ENCODE results near the gene LMTK3.

Gene LMTK3

DNA sequence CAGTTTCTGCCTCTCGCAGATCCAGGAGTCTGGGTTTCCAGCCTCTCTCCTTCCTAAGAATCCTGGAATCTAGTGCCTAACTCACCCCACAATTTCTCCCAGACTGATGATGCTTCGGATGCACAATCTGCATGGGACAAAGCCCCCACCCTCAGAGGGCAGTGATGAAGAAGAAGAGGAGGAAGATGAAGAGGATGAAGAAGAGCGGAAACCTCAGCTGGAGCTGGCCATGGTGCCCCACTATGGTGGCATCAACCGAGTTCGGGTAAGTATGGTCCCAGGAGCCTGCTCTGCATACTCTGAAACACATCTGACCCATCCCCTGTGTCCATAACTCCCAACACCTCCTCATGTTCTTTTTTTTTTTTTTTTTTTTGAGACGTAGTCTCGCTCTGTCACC lies 65.1 kb downstream of the LMTK3 start:
- no peak for DNase-seq (ENCODE audit: low read depth in 2 of 2)

DNA sequence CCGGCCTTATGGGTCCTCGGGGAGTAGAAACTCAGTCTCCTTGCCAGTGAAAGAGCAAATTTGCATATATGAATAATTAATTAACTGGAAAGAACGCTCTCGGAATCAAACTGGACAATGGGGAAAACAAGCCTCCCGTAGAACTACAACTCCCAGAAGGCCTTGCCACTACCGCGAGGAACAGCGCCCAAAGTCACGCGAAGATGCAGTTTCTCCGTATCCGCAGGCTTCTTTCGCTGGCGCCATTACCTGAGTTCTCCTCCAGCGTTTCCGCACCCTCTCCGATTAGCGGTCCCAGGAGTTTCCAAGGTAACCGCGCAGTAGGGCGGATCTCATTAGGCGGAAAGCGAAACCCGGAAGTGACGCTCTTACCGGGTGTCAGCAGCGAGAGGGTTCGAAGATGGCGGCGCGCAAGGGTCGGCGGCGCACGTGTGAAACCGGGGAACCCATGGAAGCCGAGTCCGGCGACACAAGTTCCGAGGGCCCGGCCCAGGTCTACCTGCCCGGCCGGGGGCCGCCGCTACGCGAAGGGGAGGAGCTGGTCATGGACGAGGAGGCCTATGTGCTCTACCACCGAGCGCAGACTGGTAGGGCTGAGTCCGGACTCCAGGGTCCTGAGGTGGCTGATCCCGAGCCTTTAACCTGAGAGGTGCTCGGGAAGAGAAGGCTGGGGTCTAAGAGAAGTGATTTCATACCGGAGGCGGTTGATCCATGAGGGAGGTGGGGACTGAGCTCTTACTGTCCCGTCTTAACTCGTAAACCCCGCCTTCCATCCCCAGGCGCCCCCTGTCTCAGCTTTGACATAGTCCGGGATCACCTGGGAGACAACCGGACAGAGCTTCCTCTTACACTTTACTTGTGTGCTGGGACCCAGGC lies 65.8 kb downstream of the LMTK3 start, which contains the start of gene GRWD1:
Gene GRWD1, plus strand, starts transcription at position 378 of the 876 bp plus-strand sequence. Its CDS starts 23 bp downstream, at position 401.
- DNase-seq (ENCODE audit: low read depth in 2 of 2): peak; percentile 92

DNA sequence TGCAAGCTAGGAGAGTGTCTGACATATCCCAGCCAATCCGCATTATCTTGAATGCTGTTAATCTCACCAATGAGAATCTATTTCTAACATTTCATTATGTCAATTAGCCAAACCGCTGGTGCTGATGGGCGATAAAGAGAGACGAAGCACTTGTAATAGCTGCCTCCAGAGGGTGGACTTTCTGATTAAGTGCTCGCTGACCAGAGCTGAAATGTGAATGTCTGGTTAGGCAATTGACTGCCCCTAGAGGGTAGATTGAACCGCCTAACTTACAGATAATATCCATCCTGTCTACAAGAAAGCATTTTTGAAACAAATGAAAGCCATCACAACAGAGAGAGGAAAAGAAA lies 66.4 kb downstream of the LMTK3 start:
- DNase-seq (ENCODE audit: low read depth in 2 of 2): no peak

DNA sequence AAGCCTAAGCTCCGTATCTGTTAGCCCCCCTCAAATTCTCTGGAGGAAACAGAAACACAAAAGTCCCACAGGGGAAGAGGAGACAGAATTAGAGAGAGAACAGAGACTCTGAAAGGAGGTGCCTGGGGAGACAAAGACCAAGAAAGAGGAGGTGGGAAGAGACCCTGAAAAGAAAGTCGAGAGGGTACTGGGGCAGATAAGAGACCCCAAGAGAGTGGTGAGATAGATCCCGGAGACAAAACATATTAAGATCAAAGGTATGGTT lies 66.8 kb downstream of the LMTK3 start:
- DNase-seq (ENCODE audit: low read depth in 2 of 2): no peak

DNA sequence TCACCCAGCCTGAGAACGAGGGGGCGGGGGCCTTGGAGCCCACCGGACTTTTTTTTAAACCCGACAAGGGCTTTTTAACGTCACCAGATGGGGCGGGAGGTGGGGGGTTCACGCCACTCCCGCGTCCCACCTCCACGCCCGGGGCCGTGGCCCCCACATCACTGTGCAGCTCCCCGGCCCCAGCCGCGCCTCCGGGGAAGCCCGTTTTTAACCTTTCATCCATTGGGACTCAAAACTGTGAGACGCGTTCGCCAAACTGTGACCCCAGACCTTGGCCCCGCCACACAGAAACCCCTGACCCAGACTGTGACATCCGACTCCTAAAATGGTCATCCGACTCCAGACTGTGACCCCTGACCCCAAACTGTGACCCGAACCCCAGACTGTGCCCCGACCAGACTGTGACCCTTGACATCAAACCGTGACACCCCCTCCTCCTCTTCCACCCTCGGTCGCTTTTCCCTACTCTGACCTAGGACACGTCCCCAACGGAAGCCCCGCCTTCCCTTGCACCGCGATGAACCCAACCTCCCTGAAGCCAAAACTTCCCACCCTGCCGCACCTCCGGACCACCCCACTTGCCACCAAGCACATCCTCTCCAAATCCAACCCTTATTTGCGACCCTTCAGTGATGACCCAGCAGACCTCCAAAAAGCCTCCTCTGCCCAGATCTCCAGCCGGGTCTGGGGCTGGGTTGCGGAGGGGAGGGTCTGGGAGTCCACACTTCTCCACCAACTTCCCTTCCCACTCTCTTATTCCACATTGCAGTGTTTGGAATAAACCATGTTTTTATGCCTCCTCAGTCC lies 67.3 kb downstream of the LMTK3 start:
- DNase-seq (ENCODE audit: low read depth in 2 of 2): no peak

DNA sequence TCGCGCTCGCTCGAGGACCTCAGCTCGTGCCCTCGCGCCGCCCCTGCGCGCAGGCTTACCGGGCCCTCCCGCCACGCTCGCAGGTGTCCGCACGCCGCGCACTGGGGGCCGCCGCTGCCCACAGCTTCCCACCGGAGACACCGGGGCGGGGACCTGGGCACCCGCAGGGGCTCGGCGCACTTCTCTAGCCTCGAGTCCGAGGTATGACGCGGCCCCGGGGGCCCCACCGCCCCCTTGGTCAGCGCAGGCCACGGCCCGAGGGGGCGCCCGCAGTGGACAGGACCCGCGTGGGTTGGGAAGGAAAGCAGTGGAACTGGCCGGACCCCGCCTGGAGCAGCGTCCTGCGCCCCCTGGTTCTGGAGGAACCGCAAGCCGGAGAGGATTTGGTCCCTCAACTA lies 67.9 kb downstream of the LMTK3 start:
- no peak for DNase-seq (ENCODE audit: low read depth in 2 of 2)

DNA sequence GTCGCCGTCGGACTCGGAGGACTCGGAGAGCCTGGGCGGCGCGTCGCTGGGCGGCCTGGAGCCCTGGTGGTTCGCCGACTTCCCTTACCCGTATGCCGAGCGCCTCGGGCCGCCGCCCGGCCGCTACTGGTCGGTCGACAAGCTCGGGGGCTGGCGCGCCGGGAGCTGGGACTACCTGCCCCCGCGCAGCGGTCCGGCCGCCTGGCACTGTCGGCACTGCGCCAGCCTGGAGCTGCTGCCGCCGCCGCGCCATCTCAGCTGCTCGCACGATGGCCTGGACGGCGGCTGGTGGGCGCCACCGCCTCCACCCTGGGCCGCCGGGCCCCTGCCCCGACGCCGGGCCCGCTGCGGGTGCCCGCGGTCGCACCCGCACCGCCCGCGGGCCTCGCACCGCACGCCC lies 68.4 kb downstream of the LMTK3 start:
- DNase-seq (ENCODE audit: low read depth in 2 of 2): no peak

DNA sequence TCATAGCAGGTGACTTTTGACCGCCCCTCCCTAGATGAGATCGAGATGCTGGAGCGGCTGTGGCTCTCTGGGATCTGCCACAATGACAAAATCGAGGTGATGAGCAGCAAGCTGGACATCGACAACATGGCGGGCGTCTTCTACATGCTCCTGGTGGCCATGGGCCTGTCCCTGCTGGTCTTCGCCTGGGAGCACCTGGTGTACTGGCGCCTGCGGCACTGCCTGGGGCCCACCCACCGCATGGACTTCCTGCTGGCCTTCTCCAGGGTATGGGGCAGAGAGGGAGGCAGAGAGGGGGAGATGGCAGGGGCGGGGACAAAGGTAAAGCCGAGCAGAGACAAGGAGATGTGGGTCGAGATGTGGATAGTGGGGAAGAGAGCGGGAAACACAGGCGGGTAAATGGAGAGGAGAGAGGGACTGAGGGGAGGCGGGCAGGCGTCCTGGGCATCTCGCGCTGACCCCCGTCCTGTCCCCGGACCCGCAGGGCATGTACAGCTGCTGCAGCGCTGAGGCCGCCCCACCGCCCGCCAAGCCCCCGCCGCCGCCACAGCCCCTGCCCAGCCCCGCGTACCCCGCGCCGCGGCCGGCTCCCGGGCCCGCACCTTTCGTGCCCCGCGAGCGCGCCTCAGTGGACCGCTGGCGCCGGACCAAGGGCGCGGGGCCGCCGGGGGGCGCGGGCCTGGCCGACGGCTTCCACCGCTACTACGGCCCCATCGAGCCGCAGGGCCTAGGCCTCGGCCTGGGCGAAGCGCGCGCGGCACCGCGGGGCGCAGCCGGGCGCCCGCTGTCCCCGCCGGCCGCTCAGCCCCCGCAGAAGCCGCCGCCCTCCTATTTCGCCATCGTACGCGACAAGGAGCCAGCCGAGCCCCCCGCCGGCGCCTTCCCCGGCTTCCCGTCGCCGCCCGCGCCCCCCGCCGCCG lies 69.3 kb downstream of the LMTK3 start:
- no peak for DNase-seq (ENCODE audit: low read depth in 2 of 2)

DNA sequence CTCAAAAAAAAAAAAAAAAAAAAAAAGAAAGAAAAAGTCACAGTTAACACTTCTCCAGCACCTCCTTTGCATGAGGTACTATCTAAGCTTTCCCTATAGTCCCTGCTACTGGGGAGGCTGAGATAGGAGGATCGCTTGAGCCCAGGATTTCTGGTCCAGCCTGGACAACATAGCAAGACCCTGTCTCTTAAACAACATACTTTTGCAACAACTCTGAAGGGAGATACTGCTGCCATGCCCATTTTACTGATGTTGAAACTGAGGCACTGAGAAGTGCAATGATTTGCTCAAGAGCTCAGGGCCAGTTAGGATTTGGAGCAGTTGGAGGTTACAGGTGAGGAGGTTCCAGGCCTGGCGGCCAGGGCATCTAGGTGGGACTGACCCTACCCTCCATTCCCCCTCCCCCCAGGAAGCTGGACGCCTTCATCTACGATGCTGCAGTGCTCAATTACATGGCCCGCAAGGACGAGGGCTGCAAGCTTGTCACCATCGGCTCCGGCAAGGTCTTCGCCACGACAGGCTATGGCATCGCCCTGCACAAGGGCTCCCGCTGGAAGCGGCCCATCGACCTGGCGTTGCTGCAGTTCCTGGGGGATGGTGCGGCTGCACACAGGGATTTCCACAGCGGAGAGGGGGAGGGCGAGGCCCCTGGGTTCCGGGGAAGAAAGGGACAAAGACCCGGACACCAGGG lies 70.1 kb downstream of the LMTK3 start:
- no peak for DNase-seq (ENCODE audit: low read depth in 2 of 2)

DNA sequence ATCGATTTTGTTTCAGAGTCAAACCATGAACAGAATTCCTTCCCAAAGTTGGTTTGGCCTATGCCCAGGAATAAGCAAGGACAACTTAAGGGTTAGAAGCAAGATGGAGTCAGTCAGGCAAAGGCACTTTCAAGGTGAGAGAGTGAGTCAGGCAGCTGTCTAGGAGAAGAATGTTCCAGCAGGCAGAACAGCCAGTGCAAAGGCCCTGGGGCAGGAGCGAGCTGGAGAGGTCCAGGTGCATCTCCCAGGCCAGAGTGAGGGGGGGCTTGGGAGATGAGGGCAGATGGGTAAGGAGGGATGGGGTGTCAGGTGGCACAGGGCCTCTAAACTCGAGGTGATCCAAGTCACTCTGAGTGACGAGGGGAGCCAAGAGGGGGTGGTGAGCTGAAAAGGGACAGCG lies 75.0 kb downstream of the LMTK3 start:
- DNase-seq (ENCODE audit: low read depth in 2 of 2): no peak

All from stimulated activated CD4-positive, alpha-beta T cell treated with anti-CD3 and anti-CD28 coated beads, Interleukin-12 subunit alpha, Interleukin-12 subunit beta, amount 100 ng/mL, for 24 hours (primary cell).